DND-41 (cell line): ENCODE measurements around the gene OPALIN.

Experiments used
- ATAC-seq: fragments of 200-7000 bp; cut with Tn5 transposase; 3 replicates; pipeline ENCODE4 v1.9.1; 2021; ENCODE audit warnings: low read depth; ENCODE audit not compliant: insufficient read depth
- DNase-seq: peaks from one replicate; pipeline ENCODE4 v3.0.0-alpha.2; 2020
- H2AFZ ChIP-seq: 2 replicates; pipeline ENCODE4 v1.6.0; 2012; ENCODE audit warnings: low read depth, low read length
- H3K27ac ChIP-seq: 2 replicates; pipeline ENCODE4 v1.5.1; 2012; ENCODE audit warnings: low read length, inconsistent platforms
- H3K27me3 ChIP-seq: fragments of 200-600 bp; sonication (generic); 2 replicates; pipeline ENCODE4 v1.6.0; 2012; ENCODE audit warnings: low read length, mild to moderate bottlenecking, inconsistent platforms; ENCODE audit not compliant: insufficient read depth, poor library complexity
- H3K36me3 ChIP-seq: 2 replicates; pipeline ENCODE4 v1.5.1; 2012; ENCODE audit warnings: low read length, inconsistent platforms; ENCODE audit not compliant: insufficient read depth
- H3K4me1 ChIP-seq: 2 replicates; pipeline ENCODE4 v1.5.1; 2012; ENCODE audit warnings: mild to moderate bottlenecking, low read length; ENCODE audit not compliant: insufficient read depth
- H3K4me2 ChIP-seq: 2 replicates; pipeline ENCODE4 v1.6.0; 2012; ENCODE audit warnings: mild to moderate bottlenecking, moderate library complexity, low read length, inconsistent platforms; ENCODE audit not compliant: insufficient read depth
- H3K4me3 ChIP-seq, 2 experiments: fragments of 200-600 bp in 1 of 2; shearing (Covaris generic) in 1 of 2; 2 replicates each; pipeline ENCODE4 v1.5.1; 2012 to 2016; ENCODE audit warnings: inconsistent platforms in 2 of 2, low read length in 2 of 2, mild to moderate bottlenecking in 2 of 2, low read depth in 1 of 2, moderate library complexity in 1 of 2
- H3K79me2 ChIP-seq: 2 replicates; pipeline ENCODE4 v1.6.0; 2012; ENCODE audit warnings: low read length, inconsistent platforms; ENCODE audit not compliant: insufficient read depth
- H3K9ac ChIP-seq: 2 replicates; pipeline ENCODE4 v1.6.0; 2012; ENCODE audit warnings: low read depth, mild to moderate bottlenecking, inconsistent platforms, low read length, moderate library complexity
- H3K9me3 ChIP-seq: 2 replicates; pipeline ENCODE4 v1.5.1; 2012; ENCODE audit warnings: low read length, moderate library complexity, mild to moderate bottlenecking, inconsistent platforms; ENCODE audit not compliant: insufficient read depth, severe bottlenecking
- H4K20me1 ChIP-seq: 2 replicates; pipeline ENCODE4 v1.6.0; 2012; ENCODE audit warnings: low read length; ENCODE audit not compliant: insufficient read depth
- EZH2 ChIP-seq: IDR thresholded peaks from 3 replicates; pipeline ENCODE4 v1.6.1; 2012; ENCODE audit warnings: borderline replicate concordance, low read depth, mild to moderate bottlenecking, moderate library complexity, low read length, inconsistent platforms; ENCODE audit not compliant: severe bottlenecking
- TF ChIP-seq, protein P1 (sequence below): IDR thresholded peaks from 2 replicates; pipeline ENCODE4 v1.5.1; 2012; ENCODE audit warnings: borderline replicate concordance, low read length, moderate library complexity, mild to moderate bottlenecking; ENCODE audit not compliant: poor library complexity, severe bottlenecking; ENCODE audit errors: extremely low read depth

The OPALIN gene

DNA sequence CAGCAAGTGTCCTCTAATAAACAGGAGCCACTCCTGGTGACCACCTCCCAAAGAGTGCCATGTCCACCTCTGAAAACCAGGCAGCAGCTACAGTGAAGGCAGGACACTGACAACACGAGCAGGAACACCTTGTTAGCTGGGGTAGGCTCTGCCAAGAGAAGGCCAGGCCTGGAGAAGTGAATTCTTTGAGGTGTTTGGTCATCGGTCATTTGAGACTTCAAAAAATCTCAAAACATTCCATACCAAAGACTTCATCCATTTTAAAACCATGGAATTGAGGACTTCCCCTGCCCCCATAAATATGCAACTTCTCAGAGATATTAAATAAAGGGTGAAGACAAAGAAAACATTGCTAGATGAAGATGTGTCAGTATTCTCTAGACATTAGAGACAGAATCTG is 28.4 kb upstream of the OPALIN start:
- H3K9ac ChIP-seq, result no peak overlapping the region
- DNase-seq, result no peak
- no peak overlapping the region for H2AFZ ChIP-seq
- no peak for ATAC-seq
- no peaks in the 10 kb centered on the region for H3K4me1 ChIP-seq
- no peaks in the 10 kb centered on the region for H3K36me3 ChIP-seq
- no peaks in the 10 kb centered on the region for H3K9me3 ChIP-seq
- H3K27ac ChIP-seq, result no peak overlapping the region
- H3K4me3 ChIP-seq, result no peak overlapping the region
- no peak overlapping the region for H3K4me2 ChIP-seq
- no peak for TF ChIP-seq EZH2
- TF ChIP-seq, protein P1, sequence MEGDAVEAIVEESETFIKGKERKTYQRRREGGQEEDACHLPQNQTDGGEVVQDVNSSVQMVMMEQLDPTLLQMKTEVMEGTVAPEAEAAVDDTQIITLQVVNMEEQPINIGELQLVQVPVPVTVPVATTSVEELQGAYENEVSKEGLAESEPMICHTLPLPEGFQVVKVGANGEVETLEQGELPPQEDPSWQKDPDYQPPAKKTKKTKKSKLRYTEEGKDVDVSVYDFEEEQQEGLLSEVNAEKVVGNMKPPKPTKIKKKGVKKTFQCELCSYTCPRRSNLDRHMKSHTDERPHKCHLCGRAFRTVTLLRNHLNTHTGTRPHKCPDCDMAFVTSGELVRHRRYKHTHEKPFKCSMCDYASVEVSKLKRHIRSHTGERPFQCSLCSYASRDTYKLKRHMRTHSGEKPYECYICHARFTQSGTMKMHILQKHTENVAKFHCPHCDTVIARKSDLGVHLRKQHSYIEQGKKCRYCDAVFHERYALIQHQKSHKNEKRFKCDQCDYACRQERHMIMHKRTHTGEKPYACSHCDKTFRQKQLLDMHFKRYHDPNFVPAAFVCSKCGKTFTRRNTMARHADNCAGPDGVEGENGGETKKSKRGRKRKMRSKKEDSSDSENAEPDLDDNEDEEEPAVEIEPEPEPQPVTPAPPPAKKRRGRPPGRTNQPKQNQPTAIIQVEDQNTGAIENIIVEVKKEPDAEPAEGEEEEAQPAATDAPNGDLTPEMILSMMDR, result no peak
- no peaks in the 10 kb centered on the region for H3K79me2 ChIP-seq
- peaks cover 17% of the 10 kb centered on the region for H3K27me3 ChIP-seq
- H4K20me1 ChIP-seq, result no peaks in the 10 kb centered on the region; the same call in 1 of the 2 replicates

DNA sequence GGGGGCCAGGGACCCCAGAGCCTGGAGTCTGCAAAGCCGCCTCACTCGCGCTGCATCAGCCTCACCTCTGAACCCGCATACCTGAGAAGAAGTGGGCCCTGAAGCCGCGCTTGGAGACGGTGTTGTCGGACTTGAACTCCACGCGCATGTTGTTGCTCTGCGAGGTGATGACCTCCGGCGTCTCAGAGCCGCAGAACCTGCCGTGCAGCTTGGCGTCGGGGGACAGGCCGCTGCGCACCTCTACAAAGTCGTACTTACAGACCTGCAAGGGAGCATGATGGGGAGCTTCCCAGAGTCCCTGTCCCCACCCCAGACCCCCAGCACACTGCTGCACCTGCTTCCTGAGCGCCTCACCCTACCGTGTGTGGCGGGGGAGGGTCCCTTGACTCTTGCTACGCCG is 25.7 kb upstream of the OPALIN start:
- H3K27ac ChIP-seq, result no peak overlapping the region
- no peak overlapping the region for H2AFZ ChIP-seq
- TF ChIP-seq EZH2, result no peak
- TF ChIP-seq, protein P1, result no peak
- no peak overlapping the region for H3K9ac ChIP-seq
- H3K36me3 ChIP-seq, result no peaks in the 10 kb centered on the region
- no peak overlapping the region for H3K4me2 ChIP-seq
- DNase-seq (no peak), ATAC-seq (no peak)
- H4K20me1 ChIP-seq, result no peaks in the 10 kb centered on the region
- no peaks in the 10 kb centered on the region for H3K9me3 ChIP-seq
- H3K27me3 ChIP-seq, result peaks cover 6% of the 10 kb centered on the region
- H3K4me1 ChIP-seq, result no peaks in the 10 kb centered on the region
- no peak overlapping the region for H3K4me3 ChIP-seq
- H3K79me2 ChIP-seq, result no peaks in the 10 kb centered on the region

DNA sequence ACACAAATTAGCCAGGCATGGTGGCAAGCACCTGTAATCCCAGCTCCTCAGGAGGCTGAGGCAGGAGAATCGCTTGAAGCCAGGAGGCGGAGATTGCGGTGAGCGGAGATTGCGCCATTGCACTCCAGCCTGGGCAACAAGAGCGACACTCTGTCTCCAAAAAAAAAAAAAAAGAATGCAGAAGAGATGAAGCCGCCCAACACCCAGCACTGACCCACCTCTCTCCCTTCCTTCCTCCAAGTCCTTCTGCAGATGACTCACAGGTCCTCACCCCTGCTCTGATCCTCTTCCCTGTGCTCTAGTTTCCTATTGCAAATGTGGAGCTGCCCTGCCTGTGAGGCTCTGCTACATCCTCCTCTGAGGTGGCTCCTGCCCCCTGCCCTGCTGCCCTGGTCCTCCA is 22.0 kb upstream of the OPALIN start:
- TF ChIP-seq, protein P1, result no peak
- no peak for TF ChIP-seq EZH2
- Histone ChIP-seq H3K27me3 (no peaks in the 10 kb centered on the region), H4K20me1 (no peaks in the 10 kb centered on the region), H3K4me1 (0 out of 2 replicates have a peak, but pooled peaks cover under 1% of the 10 kb centered on the region), H3K4me3 (no peak overlapping the region), H3K36me3 (no peaks in the 10 kb centered on the region), H3K4me2 (no peak overlapping the region), H3K79me2 (no peaks in the 10 kb centered on the region), H3K9ac (no peak overlapping the region), H3K9me3 (no peaks in the 10 kb centered on the region), H3K27ac (no peak overlapping the region), H2AFZ (no peak overlapping the region)
- DNase-seq (no peak), ATAC-seq (no peak)

DNA sequence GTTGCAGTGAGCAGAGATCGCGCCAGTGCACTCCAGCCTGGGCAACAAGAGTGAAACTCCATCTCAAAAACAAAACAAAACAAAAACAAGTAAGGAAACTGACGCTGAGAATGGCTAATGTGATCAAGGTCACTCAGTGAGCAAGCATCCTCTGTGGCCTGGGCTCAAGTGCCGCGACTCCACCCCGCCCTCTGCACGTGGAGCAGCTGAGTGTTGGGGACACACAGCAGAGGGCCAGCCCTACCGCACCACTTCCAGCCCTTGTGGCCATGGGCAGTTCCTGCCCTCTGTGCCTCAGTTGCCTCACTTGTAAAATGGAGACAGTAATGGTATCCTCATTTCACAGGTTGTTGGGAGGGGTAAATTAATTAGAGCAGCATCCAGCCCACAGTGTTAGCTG is 21.0 kb upstream of the OPALIN start:
- no peak overlapping the region for H3K27ac ChIP-seq
- no peaks in the 10 kb centered on the region for H3K9me3 ChIP-seq
- ATAC-seq (no peak), DNase-seq (no peak)
- H3K4me2 ChIP-seq, result no peak overlapping the region
- H3K4me1 ChIP-seq, result peaks cover 11% of the 10 kb centered on the region
- no peaks in the 10 kb centered on the region for H3K27me3 ChIP-seq
- no peak overlapping the region for H3K4me3 ChIP-seq
- no peaks in the 10 kb centered on the region for H3K79me2 ChIP-seq
- TF ChIP-seq, protein P1, result no peak
- TF ChIP-seq EZH2, result no peak
- H3K36me3 ChIP-seq, result no peaks in the 10 kb centered on the region
- H3K9ac ChIP-seq, result no peak overlapping the region
- no peaks in the 10 kb centered on the region for H4K20me1 ChIP-seq
- H2AFZ ChIP-seq, result no peak overlapping the region
